T-cell (primary cell): Measurements from ENCODE around the gene CUZD1. TPM values are rescaled to one million over a fixed set of nuclear protein-coding genes. Genes with fewer than 3 reads are reported as not detected.

Source experiments
- ATAC-seq, 4 experiments: fragments of 200-7000 bp in 3 of 4; fragments of 150-1000 bp in 1 of 4; cut with Tn5 transposase; replicated peaks in 1 of 4; 1 replicate in 3 of 4; 2 replicates in 1 of 4; pipeline ENCODE4 v1.10.0; 2021; ENCODE audit warnings: moderate library complexity in 3 of 4, mild to moderate bottlenecking in 2 of 4, moderate number of reproducible peaks in 1 of 4
- CTCF ChIA-PET, 2 donors: fragments of 300-600 bp; sonication (Branson Sonifier 250); formaldehyde crosslinking; loops; one replicate each; lab custom pipeline; 2022; ENCODE audit warnings: antibody characterized with exemption in 2 of 2; lab: Charles Lee
- POLR2A ChIA-PET, 2 donors: fragments of 300-600 bp; sonication (Branson Sonifier 250); formaldehyde crosslinking; loops; one replicate each; lab custom pipeline; 2022; ENCODE audit warnings: antibody characterized with exemption in 2 of 2; lab: Charles Lee
- DNase-seq, 35 experiments: peaks; one replicate each; pipeline versions ENCODE4 v3.0.0 to v3.0.0-alpha.2; 2013 to 2023
- H3K27ac ChIP-seq: one replicate; pipeline ENCODE4 v1.5.1; 2013; ENCODE audit warnings: low read length
- H3K27me3 ChIP-seq, 2 experiments: replicated peaks in 1 of 2; 1 replicate in 1 of 2; 2 replicates in 1 of 2; pipeline versions ENCODE4 v1.6.1 to v1.7.0; 2013; ENCODE audit warnings: low read length in 1 of 2, mixed read lengths in 1 of 2; ENCODE audit not compliant: control insufficient read depth in 2 of 2, insufficient read depth in 2 of 2; ENCODE audit errors: extremely low read depth in 1 of 2
- H3K36me3 ChIP-seq, 2 donors: 1 replicate in 1 of 2; 2 replicates in 1 of 2; pipeline versions ENCODE4 v1.6.1 to v1.7.0; 2013; ENCODE audit warnings: low read length in 1 of 2; ENCODE audit not compliant: control insufficient read depth in 2 of 2, insufficient read depth in 1 of 2; ENCODE audit errors: extremely low read depth in 1 of 2
- H3K4me1 ChIP-seq, 2 experiments: 1 replicate in 1 of 2; 2 replicates in 1 of 2; pipeline versions ENCODE4 v1.6.1 to v1.7.0; 2013; ENCODE audit warnings: low read length in 2 of 2, mixed read lengths in 1 of 2; ENCODE audit not compliant: insufficient read depth in 2 of 2, control insufficient read depth in 1 of 2; ENCODE audit errors: extremely low read depth in 1 of 2
- H3K4me3 ChIP-seq, 2 donors: 1 replicate in 1 of 2; 2 replicates in 1 of 2; pipeline versions ENCODE4 v1.5.1 to v1.7.0; 2013; ENCODE audit warnings: mild to moderate bottlenecking in 2 of 2, low read length in 1 of 2, moderate library complexity in 1 of 2; ENCODE audit not compliant: control insufficient read depth in 1 of 2; ENCODE audit errors: extremely low read depth in 1 of 2
- H3K9me3 ChIP-seq: 2 replicates; pipeline ENCODE4 v1.7.0; 2013
- H3K27ac Mint-ChIP-seq, 2 donors: one replicate each; pipeline ENCODE4 v1.8.0; 2020 to 2021; ENCODE audit warnings: mild to moderate bottlenecking in 2 of 2, mixed read lengths in 2 of 2
- H3K27me3 Mint-ChIP-seq, 2 donors: one replicate each; pipeline ENCODE4 v1.8.0; 2021 to 2022; ENCODE audit warnings: mixed read lengths in 2 of 2
- H3K36me3 Mint-ChIP-seq: one replicate; pipeline ENCODE4 v1.8.0; 2021; ENCODE audit warnings: mixed read lengths
- H3K4me1 Mint-ChIP-seq, 3 donors: one replicate each; pipeline ENCODE4 v1.8.0; 2020 to 2022; ENCODE audit warnings: mixed read lengths in 3 of 3, mild to moderate bottlenecking in 1 of 3
- H3K4me3 Mint-ChIP-seq, 3 donors: one replicate each; pipeline ENCODE4 v1.8.0; 2020 to 2022; ENCODE audit warnings: mild to moderate bottlenecking in 3 of 3, mixed read lengths in 3 of 3, moderate library complexity in 3 of 3
- H3K9me3 Mint-ChIP-seq, 3 donors: one replicate each; pipeline ENCODE4 v1.8.0; 2020 to 2022; ENCODE audit warnings: mixed read lengths in 3 of 3
- WGBS: methylation state at CpG from one replicate; pipeline ENCODE4 v1.1.5; 2013; ENCODE audit warnings: missing lambda C conversion rate; ENCODE audit not compliant: insufficient coverage; 5-methylcytosine and 5-hydroxymethylcytosine counted together
- total RNA-seq, 35 experiments: library from RNA in 6 of 35; stranded (reverse) in 6 of 35; fragments of 120-200 nt in 1 of 35; gene quantifications; one replicate each; pipeline versions ENCODE4 v1.2.1 to v1.2.4 and lab custom pipeline; 2013 to 2026

Gene CUZD1
- total RNA-seq, 5 donors from 2014 or later (not counting 1 experiment from before 2014, with no cell fraction given) = 1.2 to 4.9 (median 4.1) TPM

DNA sequence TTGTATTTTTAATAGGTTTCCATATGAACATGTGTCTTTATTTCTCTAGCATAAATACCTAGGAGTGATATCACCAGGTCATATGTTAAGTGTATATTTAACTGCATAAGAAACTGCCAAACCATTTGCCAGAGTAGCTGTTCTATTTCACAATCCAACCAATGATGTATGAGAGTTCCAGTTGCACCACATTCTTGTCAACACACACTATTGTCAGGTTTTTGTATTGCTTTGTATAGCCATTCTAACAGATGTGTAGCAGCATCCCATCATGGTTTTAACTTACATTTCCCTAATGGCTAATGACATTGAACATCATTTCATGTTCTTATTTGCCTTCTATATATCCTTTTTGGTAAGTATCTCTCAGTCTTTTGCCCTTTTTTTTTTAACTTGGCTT, 4.1 kb downstream of the CUZD1 start:
- ChIA-PET POLR2A (no interaction called here), CTCF (no interaction called here)
- Mint-ChIP-seq H3K27ac (no peak overlapping the region), H3K4me3 (no peak overlapping the region), H3K9me3 (peaks cover 0 to 6% (median 5%) of the 10 kb centered on the region in 3 donors), H3K27me3 (no peaks in the 10 kb centered on the region), H3K36me3 (peaks cover 60% of the 10 kb centered on the region), H3K4me1 (no peaks in the 10 kb centered on the region)
- no peaks in the 10 kb centered on the region for H3K9me3 ChIP-seq
- DNase-seq (no peak), ATAC-seq (no peak)
- H3K27me3 ChIP-seq = no peaks in the 10 kb centered on the region
- H3K27ac ChIP-seq = no peak overlapping the region
- no peak overlapping the region for H3K4me3 ChIP-seq
- H3K36me3 ChIP-seq = peaks cover 0 to 15% of the 10 kb centered on the region in 2 donors
- H3K4me1 ChIP-seq = no peaks in the 10 kb centered on the region

DNA sequence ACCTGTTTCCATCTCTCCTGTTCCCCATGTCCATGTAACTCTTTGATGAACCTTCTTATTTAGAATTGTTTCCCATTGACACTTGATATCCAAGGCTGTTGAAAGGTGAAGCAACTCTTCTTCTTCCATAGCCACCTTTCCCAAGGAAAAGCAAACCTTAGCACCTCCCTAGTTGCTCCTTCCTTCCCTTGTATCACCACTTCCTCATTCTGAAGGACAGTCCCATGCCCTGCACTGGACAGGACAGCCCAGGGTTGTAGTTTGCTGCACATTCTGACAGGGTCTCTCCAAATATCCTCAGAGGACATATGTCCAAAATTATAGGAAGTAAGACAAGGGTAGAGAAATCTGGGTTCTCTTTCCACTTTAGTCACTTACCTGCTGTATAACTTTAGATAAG, 6.2 kb downstream of the CUZD1 start:
- peaks cover 0 to 13% of the 10 kb centered on the region in 2 donors for H3K36me3 ChIP-seq
- CTCF ChIA-PET = no interaction called here
- ATAC-seq = no peak
- Mint-ChIP-seq H3K9me3 (peaks cover 0 to 3% (median 0%) of the 10 kb centered on the region in 3 donors), H3K27ac (no peak overlapping the region), H3K4me1 (no peaks in the 10 kb centered on the region), H3K36me3 (peaks cover 56% of the 10 kb centered on the region), H3K4me3 (no peak overlapping the region), H3K27me3 (no peaks in the 10 kb centered on the region)
- no peak overlapping the region for H3K4me3 ChIP-seq
- H3K4me1 ChIP-seq = no peaks in the 10 kb centered on the region
- no peaks in the 10 kb centered on the region for H3K9me3 ChIP-seq
- H3K27me3 ChIP-seq = no peaks in the 10 kb centered on the region
- POLR2A ChIA-PET = no interaction called here
- no peak overlapping the region for H3K27ac ChIP-seq
- no peak for DNase-seq

DNA sequence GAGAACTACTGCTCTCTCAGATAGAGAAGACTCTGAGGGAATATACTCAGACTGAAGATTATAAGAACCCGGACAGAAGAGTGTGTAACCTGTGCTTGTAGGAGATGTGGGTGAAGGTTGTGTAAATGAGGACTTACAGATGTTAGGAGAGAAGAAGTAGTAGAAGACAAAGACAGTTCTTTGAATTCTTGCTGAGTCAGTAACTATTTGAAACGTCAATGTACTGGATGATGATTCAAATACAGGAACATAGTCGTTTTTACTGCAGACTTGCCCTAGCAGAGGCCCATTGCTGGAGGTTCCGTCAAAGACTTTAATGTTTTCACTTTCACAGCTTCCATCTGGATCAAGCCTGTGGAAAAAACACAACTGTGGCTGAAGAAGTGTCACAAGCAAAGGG, 6.8 kb downstream of the CUZD1 start:
- WGBS = 90% methylated on average over 4 of the region's 4 CpGs
- no peak for ATAC-seq
- no peak for DNase-seq
- Histone ChIP-seq H3K27me3 (no peaks in the 10 kb centered on the region), H3K27ac (no peak overlapping the region), H3K4me1 (no peaks in the 10 kb centered on the region), H3K36me3 (peaks cover 0 to 14% of the 10 kb centered on the region in 2 donors), H3K4me3 (no peak overlapping the region), H3K9me3 (no peaks in the 10 kb centered on the region)
- no peak overlapping the region for H3K27ac Mint-ChIP-seq
- no peaks in the 10 kb centered on the region for H3K4me1 Mint-ChIP-seq
- H3K36me3 Mint-ChIP-seq = peaks cover 55% of the 10 kb centered on the region
- no peaks in the 10 kb centered on the region for H3K27me3 Mint-ChIP-seq
- CTCF ChIA-PET = no interaction called here
- POLR2A ChIA-PET = no interaction called here
- H3K9me3 Mint-ChIP-seq = peaks cover 0 to 3% (median 0%) of the 10 kb centered on the region in 3 donors
- no peak overlapping the region for H3K4me3 Mint-ChIP-seq

DNA sequence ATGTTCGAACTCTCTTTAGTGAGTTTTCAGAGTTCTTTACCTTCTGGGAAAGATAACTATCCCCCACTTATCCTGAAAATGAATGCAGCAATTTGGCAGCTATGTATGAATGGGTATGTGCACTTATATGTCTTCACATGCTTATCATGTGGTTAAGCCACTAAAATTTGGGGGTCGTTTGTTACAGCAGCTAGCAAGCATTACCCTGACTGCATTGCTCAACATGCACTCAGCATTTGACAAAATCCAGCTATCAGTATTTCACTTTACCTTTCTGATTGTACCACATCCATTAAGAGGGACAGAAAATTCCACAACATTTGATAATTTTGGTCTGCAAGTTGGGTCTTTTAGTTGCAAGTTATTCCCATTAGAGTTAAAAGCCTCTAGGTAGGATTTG, 9.7 kb downstream of the CUZD1 start:
- no peak overlapping the region for H3K27ac Mint-ChIP-seq
- Histone ChIP-seq H3K36me3 (peaks cover 0 to 19% of the 10 kb centered on the region in 2 donors), H3K9me3 (no peaks in the 10 kb centered on the region), H3K27ac (no peak overlapping the region), H3K4me3 (no peak overlapping the region), H3K27me3 (no peaks in the 10 kb centered on the region), H3K4me1 (no peaks in the 10 kb centered on the region)
- ATAC-seq (no peak), DNase-seq (no peak)
- no CpG with 5 or more reads among the region's 2 CpGs for WGBS
- H3K27me3 Mint-ChIP-seq = no peaks in the 10 kb centered on the region
- CTCF ChIA-PET = no interaction called here
- no peak overlapping the region for H3K4me3 Mint-ChIP-seq
- POLR2A ChIA-PET = no interaction called here
- H3K9me3 Mint-ChIP-seq = no peaks in the 10 kb centered on the region
- H3K36me3 Mint-ChIP-seq = peaks cover 60% of the 10 kb centered on the region
- H3K4me1 Mint-ChIP-seq = no peaks in the 10 kb centered on the region

DNA sequence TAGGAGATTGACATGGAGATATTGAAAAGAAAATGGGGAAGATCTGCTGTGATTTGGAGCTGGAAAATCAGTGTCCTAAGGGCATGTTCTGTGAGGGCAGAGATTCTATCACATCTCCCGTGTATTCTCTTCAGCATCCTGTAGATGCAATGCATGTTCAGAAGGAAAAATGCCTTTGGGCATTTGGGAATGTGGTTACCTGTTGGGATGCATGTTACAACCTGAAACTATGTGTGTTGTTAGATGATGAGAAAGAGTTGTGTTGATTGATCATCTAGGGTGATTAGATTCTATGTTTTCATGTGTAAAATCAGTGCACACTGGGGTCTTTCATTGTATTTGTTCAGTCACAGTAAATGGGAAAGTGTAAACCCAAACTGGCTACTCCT, 14.7 kb downstream of the CUZD1 start:
- ChIA-PET POLR2A (no interaction called here), CTCF (no interaction called here)
- H3K36me3 Mint-ChIP-seq = peaks cover 31% of the 10 kb centered on the region
- H3K27me3 Mint-ChIP-seq = peaks cover 0 to 7% of the 10 kb centered on the region in 2 donors
- DNase-seq = no peak
- Histone ChIP-seq H3K4me3 (no peak overlapping the region), H3K27me3 (peaks cover 0 to 6% of the 10 kb centered on the region in 2 experiments), H3K27ac (no peak overlapping the region), H3K4me1 (no peaks in the 10 kb centered on the region), H3K9me3 (no peaks in the 10 kb centered on the region), H3K36me3 (peaks cover 0 to 8% of the 10 kb centered on the region in 2 donors)
- H3K4me1 Mint-ChIP-seq = no peaks in the 10 kb centered on the region
- H3K27ac Mint-ChIP-seq = no peak overlapping the region
- H3K4me3 Mint-ChIP-seq = no peak overlapping the region
- H3K9me3 Mint-ChIP-seq = no peaks in the 10 kb centered on the region
- no peak for ATAC-seq
- WGBS = 100% methylated on average over 1 of the region's 1 CpG

DNA sequence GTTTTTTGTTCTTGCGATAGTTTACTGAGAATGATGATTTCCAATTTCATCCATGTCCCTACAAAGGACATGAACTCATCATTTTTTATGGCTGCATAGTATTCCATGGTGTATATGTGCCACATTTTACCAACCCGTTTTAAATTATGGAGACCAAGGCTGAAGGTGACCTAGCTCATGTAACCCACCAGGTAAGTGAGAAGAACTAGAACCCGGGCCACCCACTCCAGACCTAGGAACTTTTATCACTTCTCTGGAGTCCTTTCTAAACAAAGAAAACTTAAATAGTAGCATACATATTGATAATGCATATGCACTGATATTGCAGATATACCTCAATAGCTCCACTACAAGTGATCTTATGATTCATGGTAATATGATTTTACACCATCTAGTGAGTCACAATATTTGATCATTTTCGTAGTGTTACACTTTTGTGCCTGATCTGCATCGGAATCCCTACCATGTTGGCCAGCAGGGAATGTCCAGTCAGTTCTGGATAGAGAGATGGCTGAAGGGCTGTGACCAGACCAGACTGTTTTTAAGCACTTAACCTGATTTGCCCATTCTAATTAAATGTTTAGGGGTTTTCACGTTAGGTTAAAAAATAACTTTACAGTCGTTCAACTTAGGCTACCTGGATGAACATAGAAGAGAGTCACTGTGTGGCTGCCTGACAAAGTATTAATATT, 15.2 kb downstream of the CUZD1 start:
- H3K4me1 ChIP-seq = no peaks in the 10 kb centered on the region
- no peak overlapping the region for H3K27ac ChIP-seq
- peaks cover 30% of the 10 kb centered on the region for H3K36me3 Mint-ChIP-seq
- H3K9me3 ChIP-seq = no peaks in the 10 kb centered on the region
- no peaks in the 10 kb centered on the region for H3K4me1 Mint-ChIP-seq
- H3K4me3 ChIP-seq = no peak overlapping the region
- ATAC-seq (no peak), DNase-seq (no peak)
- peaks cover 0 to 8% of the 10 kb centered on the region in 2 donors for H3K36me3 ChIP-seq
- CTCF ChIA-PET = no interaction called here
- 100% methylated on average over 1 of the region's 7 CpGs for WGBS
- no peak overlapping the region for H3K4me3 Mint-ChIP-seq
- H3K27me3 ChIP-seq = peaks cover 0 to 6% of the 10 kb centered on the region in 2 experiments
- peaks cover 4 to 11% of the 10 kb centered on the region in 2 donors for H3K27me3 Mint-ChIP-seq
- POLR2A ChIA-PET = no interaction called here
- H3K9me3 Mint-ChIP-seq = no peaks in the 10 kb centered on the region
- no peak overlapping the region for H3K27ac Mint-ChIP-seq

DNA sequence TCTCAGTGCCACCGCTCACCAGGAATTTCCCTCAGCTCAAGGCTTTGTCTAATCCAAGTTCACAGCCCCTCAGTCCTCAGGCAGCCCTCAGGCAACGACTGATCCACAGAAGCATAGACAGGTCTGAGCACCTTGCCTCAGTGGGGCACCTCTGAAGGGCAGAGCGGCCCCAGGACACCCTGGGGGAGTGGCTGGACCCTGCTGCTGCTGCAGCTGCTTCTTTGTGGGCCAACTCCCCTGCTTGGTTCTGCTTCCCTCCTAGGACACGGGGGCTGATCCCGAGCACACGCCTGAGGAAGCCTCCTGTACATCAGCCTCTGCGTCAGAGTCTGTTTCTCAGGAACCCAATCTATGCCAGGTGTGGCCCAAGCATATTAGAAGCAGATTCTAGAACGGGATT, 16.2 kb downstream of the CUZD1 start:
- Mint-ChIP-seq H3K27me3 (peaks cover 8 to 18% of the 10 kb centered on the region in 2 donors), H3K27ac (no peak overlapping the region), H3K9me3 (no peaks in the 10 kb centered on the region), H3K36me3 (peaks cover 24% of the 10 kb centered on the region), H3K4me3 (no peak overlapping the region), H3K4me1 (no peaks in the 10 kb centered on the region)
- Histone ChIP-seq H3K4me1 (no peaks in the 10 kb centered on the region), H3K36me3 (peaks cover 0 to 5% of the 10 kb centered on the region in 2 donors), H3K9me3 (no peaks in the 10 kb centered on the region), H3K27me3 (peaks cover 0 to 6% of the 10 kb centered on the region in 2 experiments), H3K4me3 (no peak overlapping the region), H3K27ac (no peak overlapping the region)
- 73% methylated on average over 6 of the region's 8 CpGs for WGBS
- DNase-seq (no peak), ATAC-seq (no peak)
- POLR2A ChIA-PET = no interaction called here
- CTCF ChIA-PET = no interaction called here
